HG03060 (cell line): ENCODE data around the gene TUBA8.
"Not testable (repeated sequence)": the region's sequence is repeated elsewhere in the genome, so short reads cannot be mapped to it uniquely, and the experiment has no call there.

Source experiments
- ATAC-seq: cut with Tn5 transposase; IDR thresholded peaks from one replicate; pipeline ENCODE4 v1.9.1; 2021; ENCODE audit warnings: low read depth, moderate number of reproducible peaks; ENCODE audit not compliant: unreplicated experiment

The TUBA8 gene

DNA sequence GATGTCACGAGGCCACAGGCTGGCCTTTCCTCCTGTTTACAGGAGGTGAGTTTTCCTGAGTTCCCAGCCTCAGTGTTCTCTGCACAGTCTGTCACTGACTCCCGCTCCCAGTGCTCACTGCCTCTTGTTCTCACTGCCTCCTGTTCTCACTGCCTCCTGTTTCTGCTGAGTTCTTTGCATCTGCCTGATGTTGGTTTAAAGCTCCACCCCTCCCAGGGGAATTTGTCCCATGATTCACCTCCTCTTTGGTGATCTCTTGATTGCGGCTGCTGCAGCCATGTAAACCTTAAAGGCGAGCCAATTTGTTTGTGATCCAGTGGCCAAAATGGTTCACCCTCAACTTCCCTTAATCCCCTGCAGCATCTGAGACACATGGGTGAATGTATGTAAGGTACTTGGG is 6.0 kb upstream of the TUBA8 start:
- ATAC-seq: no peak

DNA sequence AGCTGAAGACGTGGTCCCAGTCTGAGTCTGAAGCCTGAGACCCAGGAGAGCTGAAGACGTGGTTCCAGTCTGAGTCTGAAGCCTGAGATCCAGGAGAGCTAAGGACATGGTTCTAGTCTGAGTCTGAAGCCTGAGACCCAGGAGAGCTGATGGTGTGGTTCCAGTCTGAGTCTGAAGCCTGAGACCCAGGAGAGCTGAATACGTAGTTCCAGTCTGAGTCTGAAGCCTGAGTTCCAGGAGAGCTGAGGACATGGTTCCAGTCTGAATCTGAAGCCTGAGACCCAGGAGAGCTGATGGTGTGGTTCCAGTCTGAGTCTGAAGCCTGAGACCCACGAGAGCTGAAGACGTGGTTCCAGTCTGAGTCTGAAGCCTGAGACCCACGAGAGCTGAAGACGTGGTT is 4.6 kb upstream of the TUBA8 start:
- not testable (repeated sequence) for ATAC-seq

DNA sequence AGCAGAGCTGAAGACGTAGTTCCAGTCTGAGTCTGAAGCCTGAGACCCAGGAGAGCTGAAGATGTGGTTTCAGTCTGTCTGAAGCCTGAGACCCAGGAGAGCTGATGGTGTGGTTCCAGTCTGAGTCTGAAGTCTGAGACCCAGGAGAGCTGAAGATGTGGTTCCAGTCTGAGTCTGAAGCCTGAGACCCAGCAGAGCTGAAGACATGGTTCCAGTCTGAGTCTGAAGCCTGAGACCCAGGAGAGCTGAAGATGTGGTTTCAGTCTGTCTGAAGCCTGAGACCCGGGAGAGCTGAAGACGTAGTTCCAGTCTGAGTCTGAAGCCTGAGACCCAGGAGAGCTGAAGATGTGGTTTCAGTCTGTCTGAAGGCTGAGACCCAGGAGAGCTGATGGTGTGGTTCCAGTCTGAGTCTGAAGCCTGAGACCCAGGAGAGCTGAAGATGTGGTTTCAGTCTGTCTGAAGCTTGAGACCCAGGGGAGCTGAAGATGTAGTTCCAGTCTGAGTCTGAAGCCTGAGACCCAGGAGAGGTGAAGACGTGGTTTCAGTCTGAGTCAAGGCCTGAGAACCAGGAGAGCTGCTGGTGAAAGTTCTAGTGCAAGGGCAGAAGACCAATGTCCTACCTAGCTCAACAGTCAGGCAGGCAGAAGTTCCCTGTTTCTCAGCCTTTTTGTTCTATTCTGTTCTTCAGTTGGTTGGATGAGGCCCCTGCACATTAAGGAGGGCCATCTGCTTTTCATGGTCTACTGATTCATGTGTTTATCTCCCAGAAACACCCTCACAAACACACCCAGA is 3.9 kb upstream of the TUBA8 start:
- not testable (repeated sequence) for ATAC-seq

DNA sequence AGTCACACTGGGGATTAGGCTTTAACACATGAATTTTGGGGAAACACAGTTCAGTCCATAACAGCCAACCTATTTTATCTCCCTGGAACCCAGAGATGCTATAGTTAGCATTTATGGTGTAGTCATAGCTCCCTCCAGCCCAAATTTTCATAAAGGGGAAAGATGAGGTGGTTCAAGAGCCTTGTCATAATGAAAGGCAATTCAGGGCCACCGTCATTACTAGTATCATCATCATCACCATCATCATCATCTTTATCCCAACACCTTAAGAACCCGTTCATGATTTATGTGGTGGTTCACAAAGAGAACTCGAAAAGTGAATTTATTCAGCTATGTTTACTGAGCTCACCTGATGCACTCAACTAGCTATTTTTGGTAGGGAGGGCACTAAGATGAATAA is 2.4 kb upstream of the TUBA8 start:
- ATAC-seq: no peak

DNA sequence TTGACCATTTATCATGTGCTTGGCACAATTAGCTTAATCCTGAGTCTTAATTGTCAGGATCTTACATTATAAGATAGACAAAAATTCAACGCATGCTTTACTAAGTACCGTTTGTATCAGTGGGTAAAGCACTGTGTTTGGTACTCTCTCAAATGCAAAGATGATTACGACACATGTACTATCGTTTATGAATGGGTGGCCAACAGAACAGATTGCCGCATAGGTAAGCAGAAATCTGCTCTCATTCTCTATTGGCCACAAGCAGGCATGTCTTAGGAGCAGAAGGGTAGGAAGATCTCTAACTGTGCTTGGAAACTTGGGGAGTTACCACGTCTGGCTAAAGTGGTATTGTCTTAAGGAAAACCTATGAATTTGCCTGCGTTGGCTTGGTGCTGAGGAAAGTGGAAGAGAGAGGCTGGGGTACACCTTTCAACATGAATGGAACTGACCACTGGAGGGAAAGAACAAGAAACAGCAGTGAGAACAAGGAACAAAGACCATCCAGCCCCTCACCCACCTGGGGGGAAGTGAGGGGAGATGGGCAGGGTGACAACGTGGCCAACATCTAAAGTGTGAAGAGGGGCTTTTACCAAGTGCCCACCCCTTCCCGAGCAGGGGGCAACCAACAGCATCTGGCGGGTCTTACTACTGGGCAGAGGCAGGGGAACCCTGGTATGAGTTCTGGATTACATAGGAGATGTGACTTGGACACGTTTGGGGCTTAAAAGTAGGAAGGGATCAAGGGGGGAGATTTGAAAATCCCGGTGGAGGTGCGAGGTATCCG is 1.0 kb upstream of the TUBA8 start:
- ATAC-seq: no peak

DNA sequence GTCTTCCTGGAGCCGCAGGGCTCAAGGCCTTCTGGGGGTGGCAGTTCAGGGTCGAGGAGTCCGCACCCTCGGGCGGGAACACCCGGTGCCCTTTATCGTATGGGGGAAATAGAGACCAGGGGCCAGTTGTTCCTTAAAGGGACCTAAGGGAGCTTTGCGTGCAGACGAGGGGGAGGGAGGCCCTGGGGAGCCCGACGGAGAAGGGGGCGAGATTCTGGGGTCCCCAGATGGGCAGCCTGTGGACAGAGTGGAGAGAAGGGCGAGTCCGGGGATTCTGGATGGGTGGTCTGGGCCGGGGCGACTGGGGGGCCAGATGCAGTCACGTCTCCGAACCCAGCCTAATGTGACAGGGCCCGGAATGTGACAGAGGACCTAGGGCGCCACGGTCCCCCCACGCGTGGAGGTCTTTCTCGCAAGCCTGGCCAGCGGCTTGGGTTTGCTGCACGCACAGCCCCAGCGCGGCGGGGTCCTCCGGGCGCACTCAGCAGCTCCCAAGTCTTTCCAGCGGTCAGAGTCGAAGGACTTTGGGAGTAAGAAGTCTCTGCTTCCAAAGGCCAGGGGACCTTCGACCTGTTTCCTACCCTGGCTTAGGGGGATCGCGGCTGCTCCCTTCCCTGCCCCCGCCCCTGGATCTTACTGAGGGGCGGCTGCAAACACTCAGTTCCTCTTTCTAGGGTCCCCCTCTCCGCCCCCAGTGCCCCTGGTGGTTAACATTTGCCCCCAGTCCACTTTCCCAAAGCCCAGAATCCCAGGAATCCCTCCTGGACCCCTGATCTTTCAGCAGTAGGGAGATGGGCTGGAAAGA is 547 bp downstream of the TUBA8 start:
- ATAC-seq: no peak

DNA sequence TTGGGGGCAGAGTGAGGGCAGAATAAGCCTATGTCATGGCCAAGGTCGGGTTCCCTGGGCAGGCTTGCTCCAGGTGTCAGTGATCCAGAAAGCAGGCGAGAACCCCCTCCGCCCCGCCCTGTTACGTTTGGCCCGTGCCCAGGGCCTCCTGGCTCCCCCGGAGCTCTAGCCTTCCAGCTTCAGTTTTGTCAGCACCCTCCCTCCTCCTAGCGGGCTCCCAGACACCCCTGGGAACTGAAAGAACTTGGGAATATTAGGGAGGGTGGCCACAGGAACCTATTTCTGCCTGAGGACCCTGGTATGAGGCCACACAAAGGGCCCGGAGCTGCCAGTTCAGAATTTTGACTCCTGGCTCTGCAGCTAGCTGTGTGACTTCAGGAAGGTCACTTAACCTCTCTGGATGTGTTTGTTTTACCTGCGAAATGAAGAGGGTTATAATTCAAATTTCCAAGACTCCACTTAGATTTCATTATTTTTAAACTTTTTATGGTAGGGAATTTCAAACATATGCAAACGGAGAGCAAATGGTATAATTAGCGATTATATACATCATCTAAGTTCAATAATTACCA is 1.2 kb downstream of the TUBA8 start:
- no peak for ATAC-seq

DNA sequence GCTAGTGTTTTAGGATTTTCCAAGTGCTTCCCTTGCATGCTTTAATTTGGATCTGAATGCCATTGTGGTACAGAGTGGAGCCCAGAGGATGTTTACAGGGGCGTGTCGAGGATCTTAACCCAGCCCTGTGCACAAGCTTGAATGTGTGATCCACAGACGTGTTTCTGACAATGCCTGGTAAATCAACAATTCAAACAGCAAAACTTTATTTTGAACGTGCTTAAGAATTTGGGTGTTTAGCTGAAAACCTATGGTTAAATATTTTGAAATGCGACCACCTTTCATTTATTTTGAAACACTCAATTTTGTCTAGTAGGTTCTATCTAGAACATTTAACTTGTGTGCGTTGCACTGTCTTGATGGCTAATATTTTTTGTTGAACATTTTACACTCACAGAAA is 1.8 kb downstream of the TUBA8 start:
- ATAC-seq: no peak

DNA sequence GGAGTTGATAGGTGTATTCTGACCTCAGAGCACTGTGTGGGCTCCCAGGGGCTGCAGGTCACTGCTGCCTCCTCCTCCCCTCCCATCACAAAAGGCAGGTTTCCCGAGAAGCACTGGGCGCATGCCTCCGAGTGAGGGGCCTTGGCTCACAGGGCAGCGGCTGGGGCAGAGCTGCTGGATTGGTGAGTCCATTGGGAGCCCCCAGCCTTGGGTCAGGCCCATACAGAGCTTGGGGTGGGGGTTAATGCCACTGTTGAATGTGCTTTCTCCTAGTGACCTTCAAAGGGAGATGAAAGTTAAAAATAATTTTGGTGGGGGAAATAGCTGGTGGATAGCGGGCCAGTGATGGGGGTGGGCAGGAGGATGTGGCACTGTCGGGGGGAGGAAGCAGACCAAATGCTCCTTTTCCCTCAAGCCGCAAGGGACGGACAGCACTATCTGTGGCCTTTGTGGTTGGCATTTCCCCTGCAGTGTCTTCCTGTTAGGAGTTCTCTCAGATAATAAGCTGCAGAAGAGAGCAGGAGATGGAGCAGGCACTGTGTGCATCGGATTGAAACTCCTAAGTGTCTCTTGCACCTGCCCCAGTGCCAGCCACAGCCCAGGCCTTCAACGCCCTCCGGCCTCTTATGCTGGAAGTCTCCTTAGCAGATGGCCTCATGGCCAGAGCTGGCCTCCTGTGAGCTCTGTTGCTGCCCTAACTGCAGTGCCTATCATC is 3.2 kb downstream of the TUBA8 start:
- ATAC-seq: no peak

DNA sequence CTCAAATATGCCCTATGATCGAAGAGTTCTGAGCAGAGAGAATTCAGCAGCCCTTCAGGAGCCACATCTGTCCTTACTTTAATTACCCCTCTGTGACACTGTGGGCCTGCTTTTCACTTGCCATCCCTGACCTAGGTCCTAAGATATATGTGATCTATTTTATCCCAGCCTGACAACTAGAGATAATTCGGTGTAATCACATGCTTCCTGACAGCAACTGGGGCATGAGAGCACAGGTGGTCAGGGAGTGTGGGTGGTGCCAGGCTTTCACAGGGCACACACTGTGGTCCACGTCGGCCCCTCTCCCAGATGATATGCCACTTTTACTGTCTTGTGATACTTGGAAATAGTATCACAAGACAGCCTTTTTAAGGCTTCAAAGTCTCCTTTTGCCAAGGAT is 3.9 kb downstream of the TUBA8 start:
- ATAC-seq: no peak

DNA sequence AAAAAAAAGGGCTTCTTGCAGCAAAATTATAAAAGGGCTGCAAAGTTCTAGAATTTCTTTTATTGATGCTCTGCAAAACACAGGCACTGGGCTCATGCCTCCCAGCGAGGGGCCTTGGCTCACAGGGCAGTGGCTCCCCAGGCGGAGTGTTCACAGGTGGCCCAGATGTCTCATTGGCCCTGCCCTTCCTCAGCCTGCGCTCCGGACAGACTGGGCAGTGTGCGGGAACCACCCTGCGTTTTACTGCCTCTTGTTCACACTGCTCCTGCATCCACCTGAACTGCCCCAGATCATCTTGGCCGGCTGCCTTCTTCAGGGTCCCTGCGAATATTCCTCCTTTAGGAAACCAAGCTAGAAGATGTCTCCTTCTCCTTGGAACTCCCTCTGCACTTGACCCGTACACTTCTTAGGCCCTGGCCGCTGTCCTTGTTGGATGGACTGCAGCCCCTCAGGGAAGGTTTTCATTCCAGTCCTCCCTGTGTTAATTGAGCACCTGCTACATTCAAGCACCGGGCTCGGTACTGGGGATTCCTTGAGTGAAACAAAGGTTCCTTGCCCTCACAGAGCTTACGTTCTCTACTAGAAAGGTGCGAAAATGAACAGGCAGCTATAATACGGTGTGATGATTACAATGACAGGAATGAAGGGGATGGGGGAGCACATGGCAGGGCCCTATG is 4.5 kb downstream of the TUBA8 start:
- ATAC-seq: no peak

DNA sequence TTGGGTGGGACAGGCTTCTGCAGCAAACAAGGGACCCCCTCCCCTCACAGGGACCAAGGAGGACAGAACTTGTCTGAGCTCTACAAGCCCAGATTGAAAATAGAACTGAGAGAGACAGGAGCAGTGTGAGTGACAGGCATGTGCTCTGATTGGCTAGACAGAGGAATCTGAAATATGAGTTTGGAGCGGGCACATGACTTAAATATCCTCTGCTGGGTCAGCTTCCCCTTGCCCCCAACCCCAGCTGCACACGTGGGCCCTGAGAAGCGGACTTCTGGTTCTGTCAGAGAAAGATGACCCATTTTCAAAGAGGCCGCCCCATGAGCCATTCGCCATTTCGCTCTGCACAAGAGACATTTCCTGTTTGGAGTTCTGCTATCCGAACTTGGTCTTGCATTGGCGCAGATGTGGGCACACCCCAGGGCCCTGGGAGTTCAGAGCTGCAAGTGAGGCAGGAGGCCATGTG is 5.3 kb downstream of the TUBA8 start:
- ATAC-seq: no peak

DNA sequence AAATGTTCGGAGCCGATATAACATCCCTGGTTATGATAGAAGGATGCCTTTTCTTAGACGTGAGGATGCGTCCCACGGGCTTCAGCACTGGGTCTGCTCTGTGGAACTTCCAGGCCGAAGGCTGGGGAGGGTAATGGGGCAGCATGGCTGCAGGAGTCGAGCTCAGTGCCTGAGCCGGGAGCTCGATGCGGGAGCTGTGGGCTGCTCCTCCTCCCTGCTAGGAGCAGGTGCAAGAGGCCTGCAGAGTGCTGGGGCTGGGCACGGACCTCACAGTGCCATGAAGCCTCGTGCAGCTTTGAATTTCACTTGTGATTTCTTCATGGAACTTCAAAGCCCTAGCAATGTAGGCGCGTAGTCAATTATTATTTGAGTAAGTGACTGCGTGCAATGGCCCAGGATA is 6.0 kb downstream of the TUBA8 start:
- ATAC-seq: no peak

DNA sequence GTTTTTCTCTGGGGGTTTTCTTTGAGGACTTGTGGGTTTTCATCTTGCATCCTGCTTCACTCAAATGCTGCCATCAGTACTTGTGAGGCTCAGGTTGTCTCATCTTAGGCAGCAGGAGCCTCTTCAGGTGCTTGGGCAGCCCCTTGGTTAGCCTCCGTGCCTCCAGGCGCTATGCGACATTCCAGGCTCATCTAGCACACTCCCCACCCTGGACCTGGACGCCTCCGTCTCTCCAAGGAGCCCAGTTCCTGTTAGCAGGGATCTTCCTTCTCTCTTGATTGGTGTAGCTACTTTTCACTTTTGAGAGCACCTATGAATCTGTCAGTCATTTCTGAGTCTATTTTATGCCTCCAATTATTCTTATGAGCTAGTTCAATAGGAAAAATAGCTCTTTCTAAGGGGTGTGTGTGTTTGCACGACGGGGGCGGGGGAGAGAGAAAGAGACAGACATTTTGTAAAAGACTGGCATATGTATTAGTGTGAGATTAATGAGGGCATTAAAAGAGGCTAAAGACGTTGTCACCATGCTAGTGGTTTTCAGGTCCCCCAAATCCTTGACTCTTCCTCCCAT is 7.8 kb downstream of the TUBA8 start:
- ATAC-seq: no peak

DNA sequence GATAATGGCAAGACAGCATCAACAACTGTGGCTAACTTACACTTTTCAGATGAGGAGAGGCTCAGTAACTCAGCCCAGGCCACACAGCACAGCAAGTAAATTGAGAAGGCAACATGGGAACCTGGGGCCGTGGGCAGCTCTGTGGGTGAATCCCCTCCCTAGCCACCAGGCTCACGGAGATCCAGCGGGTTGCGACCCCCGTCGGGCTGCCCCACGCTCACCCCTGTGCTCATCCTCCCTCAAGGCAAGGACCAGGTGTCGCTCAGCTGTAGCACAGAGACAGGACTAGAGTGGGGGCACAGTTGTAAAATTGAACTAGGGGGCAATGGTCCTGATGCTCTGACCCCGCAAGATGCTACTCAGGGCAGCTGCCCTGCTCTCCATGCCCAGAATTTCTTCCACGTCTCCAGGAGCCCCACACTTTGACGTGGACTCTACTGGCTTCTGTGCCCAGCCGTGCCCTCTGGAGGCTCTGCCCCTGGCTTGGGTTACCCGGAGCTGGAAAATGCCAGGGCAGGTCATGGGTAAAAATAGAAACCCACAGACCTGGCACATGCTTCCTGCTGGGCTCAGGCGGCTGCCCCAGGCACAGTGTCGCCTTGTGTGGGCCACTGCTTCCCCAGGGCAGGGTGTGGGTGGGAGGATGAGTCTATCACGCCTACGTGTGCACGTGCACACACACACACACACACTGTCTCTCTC is 9.0 kb downstream of the TUBA8 start:
- no peak for ATAC-seq

DNA sequence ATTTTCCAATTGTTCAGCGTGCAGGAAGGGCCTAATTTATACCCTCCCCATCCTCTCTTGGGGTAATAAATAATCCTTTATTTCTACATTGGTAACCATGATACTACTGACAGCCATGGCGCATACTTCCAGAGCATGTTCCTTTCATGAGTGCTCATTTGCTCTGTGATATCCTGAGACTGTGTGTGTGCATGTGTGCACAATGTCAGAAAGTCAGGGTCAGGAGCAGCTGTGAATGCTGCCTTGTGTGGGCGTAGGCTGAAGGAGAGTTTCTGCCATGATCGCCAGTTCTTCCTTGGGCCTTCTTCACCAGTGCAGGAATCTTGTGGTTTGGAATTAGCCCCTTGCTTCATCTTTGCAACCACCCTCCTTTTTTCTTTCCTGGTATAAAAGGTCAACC is 10.2 kb downstream of the TUBA8 start:
- no peak for ATAC-seq

DNA sequence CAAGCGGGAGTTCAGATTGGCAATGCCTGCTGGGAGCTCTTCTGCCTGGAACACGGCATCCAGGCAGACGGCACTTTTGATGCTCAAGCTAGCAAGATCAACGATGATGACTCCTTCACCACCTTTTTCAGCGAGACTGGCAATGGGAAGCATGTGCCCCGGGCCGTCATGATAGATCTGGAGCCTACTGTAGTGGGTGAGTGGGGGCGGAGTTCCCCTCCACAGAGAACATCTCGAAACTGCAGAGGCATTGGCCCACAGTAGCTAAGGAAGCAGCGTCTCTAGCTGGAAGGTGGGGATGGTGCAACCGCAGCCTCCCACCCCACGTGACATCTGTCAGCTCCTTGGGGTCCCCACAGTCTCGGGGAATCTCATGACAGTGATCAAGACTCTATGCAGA is 10.9 kb downstream of the TUBA8 start:
- ATAC-seq: no peak

DNA sequence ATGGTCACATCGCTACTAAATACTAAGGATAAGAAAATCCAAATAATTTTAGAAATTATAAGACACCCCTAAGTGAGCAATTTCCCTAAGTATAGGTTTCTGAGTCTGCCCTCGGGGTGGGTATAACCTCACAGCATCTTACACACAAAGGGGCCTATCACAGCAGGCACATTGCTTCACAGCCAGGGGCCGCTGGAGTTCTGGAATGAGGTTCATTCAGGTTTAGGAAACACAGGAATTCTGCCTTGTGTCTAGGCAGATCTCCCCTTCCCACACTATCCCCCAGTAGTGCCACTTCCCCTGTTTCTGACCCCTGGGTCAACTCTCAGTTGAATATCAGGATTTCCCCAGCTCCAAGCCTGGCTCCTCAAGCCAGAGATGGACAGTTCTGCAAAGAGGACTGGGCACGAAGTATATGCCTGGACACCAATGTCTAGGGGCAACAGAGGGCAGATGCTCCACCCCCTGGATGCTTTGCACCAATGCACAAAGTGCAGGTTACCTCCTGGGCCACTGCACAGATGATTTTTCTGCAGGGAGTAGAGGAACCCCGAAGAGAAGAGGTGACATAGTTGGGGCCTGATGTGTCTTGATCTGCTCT is 11.4 kb downstream of the TUBA8 start:
- no peak for ATAC-seq
